H9 (cell line): ENCODE data around the gene TSPAN18. TPM values are rescaled to one million over a fixed set of nuclear protein-coding genes. Genes with fewer than 3 reads are reported as not detected.

Experiments used
- DNase-seq: peaks from one replicate; pipeline ENCODE4 v3.0.0-alpha.2; 2017
- H2AFZ ChIP-seq: one replicate; pipeline ENCODE4 v1.6.1; 2013; ENCODE audit warnings: mild to moderate bottlenecking, low read length, control low read depth, moderate library complexity
- H2AK5ac ChIP-seq: 2 replicates; pipeline ENCODE4 v1.6.1; 2013; ENCODE audit warnings: low read length, control low read depth, mixed read lengths; ENCODE audit not compliant: insufficient read length
- H2BK120ac ChIP-seq: one replicate; pipeline ENCODE4 v1.6.1; 2013; ENCODE audit warnings: low read depth, mild to moderate bottlenecking, low read length, control low read depth, inconsistent platforms; ENCODE audit not compliant: poor library complexity, severe bottlenecking
- H2BK12ac ChIP-seq: 2 replicates; pipeline ENCODE4 v1.6.1; 2013; ENCODE audit warnings: low read length, control low read depth, mixed read lengths, low read depth; ENCODE audit not compliant: insufficient read length
- H2BK15ac ChIP-seq: 2 replicates; pipeline ENCODE4 v1.6.1; 2013; ENCODE audit warnings: low read depth, low read length, control low read depth
- H2BK20ac ChIP-seq: one replicate; pipeline ENCODE4 v1.6.1; 2013; ENCODE audit warnings: low read depth, mild to moderate bottlenecking, low read length, control low read depth, inconsistent platforms; ENCODE audit not compliant: poor library complexity, severe bottlenecking
- H2BK5ac ChIP-seq: 2 replicates; pipeline ENCODE4 v1.6.1; 2013; ENCODE audit warnings: low read length, control low read depth, mixed read lengths; ENCODE audit not compliant: insufficient read length
- H3K14ac ChIP-seq: 2 replicates; pipeline ENCODE4 v1.6.1; 2013; ENCODE audit warnings: low read length, control low read depth; ENCODE audit not compliant: insufficient read depth
- H3K18ac ChIP-seq: 2 replicates; pipeline ENCODE4 v1.6.1; 2013; ENCODE audit warnings: low read depth, mild to moderate bottlenecking, mixed read lengths, low read length, control low read depth; ENCODE audit not compliant: insufficient read length
- H3K23ac ChIP-seq: 2 replicates; pipeline ENCODE4 v1.6.1; 2013; ENCODE audit warnings: low read length, control low read depth, mixed read lengths, low read depth; ENCODE audit not compliant: insufficient read length
- H3K23me2 ChIP-seq: 2 replicates; pipeline ENCODE4 v1.6.1; 2013; ENCODE audit warnings: low read depth, mild to moderate bottlenecking, mixed read lengths, low read length, control low read depth; ENCODE audit not compliant: insufficient read length, poor library complexity, severe bottlenecking
- H3K27ac ChIP-seq: 2 replicates; pipeline ENCODE4 v1.5.1; 2013; ENCODE audit warnings: low read length, control low read depth, mixed read lengths, low read depth; ENCODE audit not compliant: insufficient read length
- H3K27me3 ChIP-seq: 2 replicates; pipeline ENCODE4 v1.6.1; 2013; ENCODE audit warnings: low read length, control low read depth, inconsistent platforms; ENCODE audit not compliant: insufficient read depth
- H3K4ac ChIP-seq: 2 replicates; pipeline ENCODE4 v1.6.1; 2013; ENCODE audit warnings: low read depth, mild to moderate bottlenecking, control low read depth, inconsistent platforms, low read length, moderate library complexity
- H3K4me1 ChIP-seq: 2 replicates; pipeline ENCODE4 v1.6.1; 2013; ENCODE audit warnings: low read length, control low read depth, inconsistent platforms; ENCODE audit not compliant: insufficient read depth
- H3K4me2 ChIP-seq: 2 replicates; pipeline ENCODE4 v1.6.1; 2013; ENCODE audit warnings: low read length, control low read depth, mixed read lengths; ENCODE audit not compliant: insufficient read length, insufficient read depth
- H3K56ac ChIP-seq: 2 replicates; pipeline ENCODE4 v1.6.1; 2013; ENCODE audit warnings: low read depth, mild to moderate bottlenecking, mixed read lengths, low read length, control low read depth; ENCODE audit not compliant: insufficient read length
- H3K79me1 ChIP-seq: 2 replicates; pipeline ENCODE4 v1.6.1; 2013; ENCODE audit warnings: low read depth, mild to moderate bottlenecking, moderate library complexity, low read length, control low read depth, inconsistent platforms; ENCODE audit not compliant: insufficient read depth, poor library complexity, severe bottlenecking
- H3K79me2 ChIP-seq: 2 replicates; pipeline ENCODE4 v1.6.1; 2013; ENCODE audit warnings: low read length, control low read depth, inconsistent platforms; ENCODE audit not compliant: insufficient read depth
- H3K9ac ChIP-seq: 2 replicates; pipeline ENCODE4 v1.6.1; 2013; ENCODE audit warnings: low read length, control low read depth, mixed read lengths; ENCODE audit not compliant: insufficient read length; ENCODE audit errors: extremely low read depth
- H3K9me3 ChIP-seq: one replicate; pipeline ENCODE4 v1.6.1; 2013; ENCODE audit warnings: low read depth, low read length, inconsistent platforms; ENCODE audit not compliant: control insufficient read depth
- H3T11ph ChIP-seq: one replicate; pipeline ENCODE4 v1.6.1; 2013; ENCODE audit warnings: mild to moderate bottlenecking, low read length, control low read depth, inconsistent platforms
- H4K20me1 ChIP-seq: one replicate; pipeline ENCODE4 v1.6.1; 2013; ENCODE audit not compliant: control insufficient read depth, insufficient read length, insufficient read depth
- H4K5ac ChIP-seq: 2 replicates; pipeline ENCODE4 v1.6.1; 2013; ENCODE audit warnings: low read depth, mild to moderate bottlenecking, mixed read lengths, low read length, control low read depth; ENCODE audit not compliant: insufficient read length
- H4K8ac ChIP-seq: replicated peaks from 2 replicates; pipeline ENCODE4 v1.6.1; 2013; ENCODE audit warnings: low read length, control low read depth, mixed read lengths, low read depth; ENCODE audit not compliant: insufficient read length
- H4K91ac ChIP-seq: 2 replicates; pipeline ENCODE4 v1.6.1; 2013; ENCODE audit warnings: low read depth, mild to moderate bottlenecking, moderate library complexity, mixed read lengths, low read length, control low read depth; ENCODE audit not compliant: insufficient read length
- H3K27ac Mint-ChIP-seq, 3 experiments: 2 replicates in 2 of 3; 3 replicates in 1 of 3; pipeline ENCODE4 v1.8.0; 2020 to 2021; ENCODE audit warnings: mixed read lengths in 3 of 3, mild to moderate bottlenecking in 1 of 3, moderate library complexity in 1 of 3
- H3K27me3 Mint-ChIP-seq: 2 replicates; pipeline ENCODE4 v1.8.0; 2021; ENCODE audit warnings: low read depth, mild to moderate bottlenecking, moderate library complexity, mixed read lengths
- H3K36me3 Mint-ChIP-seq, 3 experiments: 2 replicates in 2 of 3; 3 replicates in 1 of 3; pipeline ENCODE4 v1.8.0; 2020 to 2021; ENCODE audit warnings: low read depth in 3 of 3, mixed read lengths in 3 of 3; ENCODE audit not compliant: insufficient read depth in 1 of 3
- H3K4me1 Mint-ChIP-seq, 2 experiments: 2 replicates each; pipeline ENCODE4 v1.8.0; 2020; ENCODE audit warnings: mixed read lengths in 2 of 2
- H3K4me3 Mint-ChIP-seq, 2 experiments: 2 replicates in 1 of 2; 3 replicates in 1 of 2; pipeline ENCODE4 v1.8.0; 2020 to 2021; ENCODE audit warnings: mild to moderate bottlenecking in 2 of 2, mixed read lengths in 2 of 2, moderate library complexity in 1 of 2
- H3K9me3 Mint-ChIP-seq, 2 experiments: 2 replicates in 1 of 2; 3 replicates in 1 of 2; pipeline ENCODE4 v1.8.0; 2020; ENCODE audit warnings: mild to moderate bottlenecking in 2 of 2, mixed read lengths in 2 of 2, moderate library complexity in 1 of 2
- WGBS: extraction: QIAGEN DNeasy Blood & Tissue Kit; methylation state at CpG from one replicate; pipeline ENCODE4 v1.1.7; 2013; ENCODE audit warnings: missing lambda C conversion rate, low lambda C conversion rate, mixed read lengths; ENCODE audit not compliant: insufficient read length; ENCODE audit errors: extremely low coverage; 5-methylcytosine and 5-hydroxymethylcytosine counted together
- total RNA-seq: library from RNA; stranded (reverse); gene quantifications from 2 replicates; pipeline ENCODE4 v1.2.1, GENCODE V29; 2021
- TF ChIP-seq, protein P1 (sequence below): fragments of 200-600 bp; sonication (generic); conservative IDR thresholded peaks from 3 replicates; pipeline ENCODE4 v1.8.0; 2021; ENCODE audit warnings: antibody characterized with exemption, mild to moderate bottlenecking

The TSPAN18 gene
- total RNA-seq, 1 experiment from 2014 or later: 25.3 TPM

DNA sequence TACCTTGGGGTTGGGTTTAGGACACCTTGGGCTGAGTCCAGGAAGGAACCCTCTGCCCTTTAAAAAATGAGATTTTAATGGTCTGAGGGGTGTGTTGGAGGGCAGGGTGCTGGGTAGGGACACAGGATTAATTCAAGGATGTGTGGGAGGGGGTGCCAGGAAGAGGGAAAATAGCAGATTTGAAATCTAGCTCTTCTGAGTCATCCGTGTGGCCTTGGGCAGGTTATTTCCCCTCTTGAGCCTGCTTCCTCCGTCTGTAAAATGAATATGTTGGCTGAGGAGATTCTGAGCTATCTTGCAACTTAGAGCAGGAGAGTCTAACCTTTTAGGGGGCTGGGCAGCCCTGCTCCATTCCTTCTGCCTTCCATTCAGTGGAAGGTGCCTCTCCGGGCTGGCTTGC is 3.0 kb downstream of the TSPAN18 start:
- no peak overlapping the region for H2BK15ac ChIP-seq
- H3K27me3 Mint-ChIP-seq: peaks cover 65% of the 10 kb centered on the region
- H3K27ac Mint-ChIP-seq: peak overlapping the region in 1 of 3 experiments; percentile 79; a peak in 1 of 7 replicates
- TF ChIP-seq, protein P1, sequence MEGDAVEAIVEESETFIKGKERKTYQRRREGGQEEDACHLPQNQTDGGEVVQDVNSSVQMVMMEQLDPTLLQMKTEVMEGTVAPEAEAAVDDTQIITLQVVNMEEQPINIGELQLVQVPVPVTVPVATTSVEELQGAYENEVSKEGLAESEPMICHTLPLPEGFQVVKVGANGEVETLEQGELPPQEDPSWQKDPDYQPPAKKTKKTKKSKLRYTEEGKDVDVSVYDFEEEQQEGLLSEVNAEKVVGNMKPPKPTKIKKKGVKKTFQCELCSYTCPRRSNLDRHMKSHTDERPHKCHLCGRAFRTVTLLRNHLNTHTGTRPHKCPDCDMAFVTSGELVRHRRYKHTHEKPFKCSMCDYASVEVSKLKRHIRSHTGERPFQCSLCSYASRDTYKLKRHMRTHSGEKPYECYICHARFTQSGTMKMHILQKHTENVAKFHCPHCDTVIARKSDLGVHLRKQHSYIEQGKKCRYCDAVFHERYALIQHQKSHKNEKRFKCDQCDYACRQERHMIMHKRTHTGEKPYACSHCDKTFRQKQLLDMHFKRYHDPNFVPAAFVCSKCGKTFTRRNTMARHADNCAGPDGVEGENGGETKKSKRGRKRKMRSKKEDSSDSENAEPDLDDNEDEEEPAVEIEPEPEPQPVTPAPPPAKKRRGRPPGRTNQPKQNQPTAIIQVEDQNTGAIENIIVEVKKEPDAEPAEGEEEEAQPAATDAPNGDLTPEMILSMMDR: no peak
- H2AFZ ChIP-seq: no peak overlapping the region
- H3K27ac ChIP-seq: no peak overlapping the region
- H3K9me3 Mint-ChIP-seq: no peaks in the 10 kb centered on the region; a peak in 3 of 5 replicates
- H3K36me3 Mint-ChIP-seq: peaks cover 0 to 1% (median 0%) of the 10 kb centered on the region in 3 experiments; a peak in 2 of 7 replicates
- peak overlapping the region; percentile 12 to 64; a peak in 2 of 5 replicates for H3K4me3 Mint-ChIP-seq
- no peak overlapping the region for H4K91ac ChIP-seq
- no peak overlapping the region for H3K4ac ChIP-seq
- no peak overlapping the region for H4K5ac ChIP-seq
- H3K56ac ChIP-seq: no peak overlapping the region
- H2BK12ac ChIP-seq: no peak overlapping the region
- H3K4me1 Mint-ChIP-seq: peaks cover 78 to 83% of the 10 kb centered on the region in 2 experiments
- no peak overlapping the region for H3K9ac ChIP-seq
- no peak overlapping the region for H2BK20ac ChIP-seq
- no peak overlapping the region for H3T11ph ChIP-seq
- H4K8ac ChIP-seq: no peak overlapping the region
- H3K9me3 ChIP-seq: no peaks in the 10 kb centered on the region
- H2AK5ac ChIP-seq: no peak overlapping the region
- no peak overlapping the region for H2BK120ac ChIP-seq
- H3K4me1 ChIP-seq: peaks cover 8% of the 10 kb centered on the region; the same call in 1 of the 2 replicates
- peaks cover 31% of the 10 kb centered on the region for H3K27me3 ChIP-seq
- H3K23me2 ChIP-seq: peaks cover 18% of the 10 kb centered on the region
- no peaks in the 10 kb centered on the region for H3K79me2 ChIP-seq
- H3K23ac ChIP-seq: no peak overlapping the region
- no peaks in the 10 kb centered on the region for H4K20me1 ChIP-seq
- no peak overlapping the region for H3K18ac ChIP-seq
- no peaks in the 10 kb centered on the region for H3K79me1 ChIP-seq
- H2BK5ac ChIP-seq: no peak overlapping the region
- no peak overlapping the region for H3K14ac ChIP-seq
- no CpG with 5 or more reads among the region's 3 CpGs for WGBS
- DNase-seq: no peak
- H3K4me2 ChIP-seq: no peak overlapping the region
